ENCODE data around the gene TDRD6.

GRCh38 chr6:46667377-46667776, 20.3 kb upstream of the TDRD6 start:
- TF ChIP-seq ZNF639 (tag by site-specific recombination; IDR thresholded peaks at IDR 0.05) (no peak), ZFP41 (tag by site-specific recombination; IDR thresholded peaks at IDR 0.05; ENCODE audit: borderline replicate concordance) (no peak), ZNF174 (tag by site-specific recombination; IDR thresholded peaks at IDR 0.05) (no peak)

All from HEK293 (cell line).